H1 (cell line): Measurements from ENCODE around the gene UGT1A9. TPM values are rescaled to one million over a fixed set of nuclear protein-coding genes. Genes with fewer than 3 reads are reported as not detected.

Experiments used
- GABPA ChIP-seq: IDR thresholded peaks from 2 replicates; pipeline ENCODE4 v1.6.1; 2011; ENCODE audit warnings: mild to moderate bottlenecking, low read length, moderate library complexity, borderline replicate concordance; ENCODE audit not compliant: insufficient read depth
- GTF2F1 ChIP-seq: IDR thresholded peaks from 2 replicates; pipeline ENCODE4 v1.6.1; 2012; ENCODE audit warnings: low read depth, low read length, improper control_type of control experiment, borderline replicate concordance
- HDAC2 ChIP-seq, 2 experiments: fragments of 300-600 bp in 1 of 2; sonication (generic) in 1 of 2; IDR thresholded peaks; 2 replicates each; pipeline ENCODE4 v1.6.1; 2011 to 2012; ENCODE audit warnings: low read depth in 2 of 2, low read length in 2 of 2, mild to moderate bottlenecking in 2 of 2, moderate library complexity in 2 of 2, borderline replicate concordance in 1 of 2, inconsistent platforms in 1 of 2
- JUND ChIP-seq: IDR thresholded peaks from 2 replicates; pipeline ENCODE4 v1.6.1; 2011; ENCODE audit warnings: mild to moderate bottlenecking, improper control_type of control experiment, low read length
- KDM5A ChIP-seq: fragments of 200-600 bp; IDR thresholded peaks from 2 replicates; pipeline ENCODE4 v1.7.1; 2012; ENCODE audit warnings: mild to moderate bottlenecking, low read length, inconsistent platforms, mixed read lengths
- NANOG ChIP-seq: IDR thresholded peaks from 2 replicates; pipeline ENCODE4 v1.6.1; 2011; ENCODE audit warnings: low read length, low read depth, mild to moderate bottlenecking, inconsistent platforms; ENCODE audit not compliant: insufficient read depth, poor library complexity, severe bottlenecking
- RNF2 ChIP-seq: fragments of 200-900, 300-1000 bp; sonication (generic); IDR thresholded peaks from 2 replicates; pipeline ENCODE4 v1.7.1; 2016; ENCODE audit warnings: borderline replicate concordance, low read depth, mild to moderate bottlenecking, antibody characterized with exemption, low read length; ENCODE audit not compliant: poor library complexity, severe bottlenecking; ENCODE audit errors: missing control alignments
- SP1 ChIP-seq: IDR thresholded peaks from 2 replicates; pipeline ENCODE4 v1.6.1; 2011; ENCODE audit warnings: low read depth, low read length
- YY1 ChIP-seq: IDR thresholded peaks from 2 replicates; pipeline ENCODE4 v1.6.1; 2011; ENCODE audit warnings: low read depth, mild to moderate bottlenecking, low read length
- polyA plus RNA-seq, 7 experiments: library from polyadenylated mRNA; depleted of rRNA in 3 of 7; stranded (reverse) in 5 of 7; unstranded in 2 of 7; fragments of >200 nt in 5 of 7; fragments of 200-250 nt in 2 of 7; gene quantifications; 1 replicate in 5 of 7; 2 replicates in 1 of 7; 4 replicates in 1 of 7; pipeline versions ENCODE4 v1.2.1 to v1.2.3, GENCODE V29; 2011 to 2013; ENCODE audit warnings: missing spikeins in 2 of 7, mixed read lengths in 2 of 7
- total RNA-seq: library from RNA; stranded (reverse); fragmentation: NEBNext Ultra II Directional; extraction: Animal tissue kit (Norgen Biotek cat#: 25700); gene quantifications from 2 replicates; pipeline ENCODE4 v1.2.1, GENCODE V29; 2021

UGT1A9 gene
- total and polyA plus RNA-seq, 2 of the 8 experiments (the other 6 are each of a cell fraction or from before 2014, with no cell fraction given): not detected

GRCh38 chr2:233707940-233708644, 36.4 kb downstream of the UGT1A9 start (continued):
- TF ChIP-seq HDAC2 (IDR thresholded peaks at IDR 0.05; ENCODE audit: borderline replicate concordance in 1 of 2, low read depth in 2 of 2, low read length in 2 of 2) (no peak), RNF2 (no peak), GABPA (no peak), NANOG (no peak), GTF2F1 (no peak), SP1 (no peak), YY1 (no peak), KDM5A (no peak), JUND (no peak)
- TF ChIP-seq, all 59 proteins: peak for 0
